ENCODE results near the gene WSCD2.

DNA sequence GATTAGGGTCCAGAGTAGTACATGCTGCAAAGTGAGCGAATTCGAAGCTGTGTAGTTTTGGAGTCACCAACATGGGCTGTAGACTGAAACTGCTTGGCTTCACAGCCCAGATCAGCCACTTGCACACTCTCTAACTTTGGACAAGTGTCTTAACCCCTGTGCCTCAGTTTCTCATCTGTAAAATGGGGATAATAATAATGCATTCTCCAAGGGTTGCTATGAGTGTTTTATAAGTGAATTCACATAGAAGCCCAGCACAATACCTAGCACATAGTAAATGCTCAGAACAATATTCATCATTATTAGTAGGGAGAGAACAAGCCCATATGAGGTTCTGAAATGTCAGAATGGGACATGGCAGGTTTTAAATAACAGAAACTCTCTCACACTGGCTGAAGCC lies 10.4 kb downstream of the WSCD2 start:
- TF ChIP-seq, protein P1, sequence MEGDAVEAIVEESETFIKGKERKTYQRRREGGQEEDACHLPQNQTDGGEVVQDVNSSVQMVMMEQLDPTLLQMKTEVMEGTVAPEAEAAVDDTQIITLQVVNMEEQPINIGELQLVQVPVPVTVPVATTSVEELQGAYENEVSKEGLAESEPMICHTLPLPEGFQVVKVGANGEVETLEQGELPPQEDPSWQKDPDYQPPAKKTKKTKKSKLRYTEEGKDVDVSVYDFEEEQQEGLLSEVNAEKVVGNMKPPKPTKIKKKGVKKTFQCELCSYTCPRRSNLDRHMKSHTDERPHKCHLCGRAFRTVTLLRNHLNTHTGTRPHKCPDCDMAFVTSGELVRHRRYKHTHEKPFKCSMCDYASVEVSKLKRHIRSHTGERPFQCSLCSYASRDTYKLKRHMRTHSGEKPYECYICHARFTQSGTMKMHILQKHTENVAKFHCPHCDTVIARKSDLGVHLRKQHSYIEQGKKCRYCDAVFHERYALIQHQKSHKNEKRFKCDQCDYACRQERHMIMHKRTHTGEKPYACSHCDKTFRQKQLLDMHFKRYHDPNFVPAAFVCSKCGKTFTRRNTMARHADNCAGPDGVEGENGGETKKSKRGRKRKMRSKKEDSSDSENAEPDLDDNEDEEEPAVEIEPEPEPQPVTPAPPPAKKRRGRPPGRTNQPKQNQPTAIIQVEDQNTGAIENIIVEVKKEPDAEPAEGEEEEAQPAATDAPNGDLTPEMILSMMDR (conservative IDR thresholded peaks at IDR 0.05) = no peak
- no peak for TF ChIP-seq ZFX (IDR thresholded peaks at IDR 0.05)

All from C4-2B (cell line).